Neural progenitor cell (in vitro differentiated cells): ENCODE data around the gene PRRC2A. TPM values are rescaled to one million over a fixed set of nuclear protein-coding genes. Genes with fewer than 3 reads are reported as not detected.
A peak's percentile ranks its signal among the peaks of the same experiment; 100 is the strongest.

Experiments used
- DNase-seq: peaks from one replicate; pipeline ENCODE4 v3.0.0-alpha.2; 2016; ENCODE audit warnings: low spot score
- H2AFZ ChIP-seq: fragments of 200-600 bp; sonication (generic); replicated peaks from 2 replicates; pipeline ENCODE4 v1.6.1; 2016; ENCODE audit warnings: antibody characterized with exemption
- H3F3A ChIP-seq: fragments of 200-600 bp; sonication (generic); 2 replicates; pipeline ENCODE4 v1.6.1; 2016; ENCODE audit warnings: antibody characterized with exemption, low read depth
- H3K27ac ChIP-seq: fragments of 200-600 bp; sonication (generic); 2 replicates; pipeline ENCODE4 v1.5.1; 2016; ENCODE audit warnings: mild to moderate bottlenecking
- H3K27me3 ChIP-seq: fragments of 200-600 bp; sonication (generic); 2 replicates; pipeline ENCODE4 v1.6.1; 2016; ENCODE audit warnings: mild to moderate bottlenecking, moderate library complexity
- H3K36me3 ChIP-seq: fragments of 200-600 bp; sonication (generic); 2 replicates; pipeline ENCODE4 v1.5.1; 2016
- H3K4me1 ChIP-seq: fragments of 200-600 bp; sonication (generic); 2 replicates; pipeline ENCODE4 v1.6.1; 2016; ENCODE audit warnings: mixed run types
- H3K4me2 ChIP-seq: fragments of 200-600 bp; sonication (generic); 2 replicates; pipeline ENCODE4 v1.6.1; 2016
- H3K4me3 ChIP-seq: fragments of 200-600 bp; sonication (generic); 2 replicates; pipeline ENCODE4 v1.5.1; 2016
- H3K79me2 ChIP-seq: fragments of 200-600 bp; sonication (generic); 2 replicates; pipeline ENCODE4 v1.6.1; 2016; ENCODE audit warnings: low read depth
- H3K9ac ChIP-seq: fragments of 200-600 bp; sonication (generic); 2 replicates; pipeline ENCODE4 v1.6.1; 2016
- H3K9me3 ChIP-seq: fragments of 200-600 bp; sonication (generic); 2 replicates; pipeline ENCODE4 v1.5.1; 2016; ENCODE audit warnings: low read depth
- H4K20me1 ChIP-seq: fragments of 200-600 bp; sonication (generic); 2 replicates; pipeline ENCODE4 v1.6.1; 2016; ENCODE audit warnings: low read depth
- H3K27ac Mint-ChIP-seq: 3 replicates; pipeline ENCODE4 v1.8.0; 2021; ENCODE audit warnings: mixed read lengths
- H3K27me3 Mint-ChIP-seq: 2 replicates; pipeline ENCODE4 v1.8.0; 2022; ENCODE audit warnings: low read depth, mild to moderate bottlenecking, inconsistent platforms, moderate library complexity, mixed read lengths; ENCODE audit not compliant: insufficient read depth
- H3K36me3 Mint-ChIP-seq: 3 replicates; pipeline ENCODE4 v1.8.0; 2021; ENCODE audit warnings: mixed read lengths
- H3K4me1 Mint-ChIP-seq: 3 replicates; pipeline ENCODE4 v1.8.0; 2021; ENCODE audit warnings: mixed read lengths
- H3K4me3 Mint-ChIP-seq: 3 replicates; pipeline ENCODE4 v1.8.0; 2021; ENCODE audit warnings: mild to moderate bottlenecking, moderate library complexity, mixed read lengths
- H3K9me3 Mint-ChIP-seq: 3 replicates; pipeline ENCODE4 v1.8.0; 2020; ENCODE audit warnings: mixed read lengths
- CTCF ChIP-seq: fragments of 200-600 bp; sonication (generic); IDR thresholded peaks from 2 replicates; pipeline ENCODE4 v1.5.1; 2017; ENCODE audit warnings: antibody characterized with exemption, mild to moderate bottlenecking
- EZH2 ChIP-seq: fragments of 200-600 bp; sonication (generic); IDR thresholded peaks from 2 replicates; pipeline ENCODE4 v1.6.1; 2017; ENCODE audit warnings: antibody characterized with exemption, mild to moderate bottlenecking, moderate library complexity
- EZH2phosphoT487 ChIP-seq: fragments of 200-600 bp; sonication (generic); IDR thresholded peaks from 2 replicates; pipeline ENCODE4 v1.6.1; 2017; ENCODE audit warnings: antibody characterized with exemption
- total RNA-seq: library from RNA; depleted of rRNA; stranded (reverse); fragments of >200 nt; gene quantifications from 2 replicates; pipeline ENCODE4 v1.2.3, GENCODE V29; 2015; ENCODE audit warnings: low replicate concordance

The PRRC2A gene
- total RNA-seq, 1 donor from 2014 or later: 55.5 TPM

GRCh38 chr6:31622684-31623091 is 2.2 kb downstream of the PRRC2A start:
- peaks cover 54% of the 10 kb centered on the region for H4K20me1 ChIP-seq

GRCh38 chr6:31624070-31624469 is 3.6 kb downstream of the PRRC2A start:
- Histone ChIP-seq H3K27me3 (no peaks in the 10 kb centered on the region), H3K27ac (no peak overlapping the region), H2AFZ (no peak overlapping the region), H3F3A (peaks cover 59% of the 10 kb centered on the region), H3K36me3 (peaks cover 37% of the 10 kb centered on the region), H3K9ac (no peak overlapping the region), H3K9me3 (no peaks in the 10 kb centered on the region), H3K4me3 (no peak overlapping the region), H3K79me2 (peaks cover 89% of the 10 kb centered on the region), H3K4me1 (peaks cover 11% of the 10 kb centered on the region), H3K4me2 (no peak overlapping the region), H4K20me1 (peaks cover 66% of the 10 kb centered on the region)
- Mint-ChIP-seq H3K27ac (no peak overlapping the region), H3K36me3 (peaks cover 53% of the 10 kb centered on the region), H3K9me3 (no peaks in the 10 kb centered on the region), H3K4me3 (peak overlapping the region; percentile 14), H3K27me3 (peaks cover 7% of the 10 kb centered on the region), H3K4me1 (peaks cover 18% of the 10 kb centered on the region)
- TF ChIP-seq EZH2: no peak
- TF ChIP-seq CTCF: no peak
- TF ChIP-seq EZH2phosphoT487: no peak
- DNase-seq: no peak

More at GRCh38 chr6:31622684-31623091, 2.2 kb downstream of the PRRC2A start:
- H3F3A ChIP-seq: peaks cover 62% of the 10 kb centered on the region
- H3K4me1 Mint-ChIP-seq: peaks cover 18% of the 10 kb centered on the region
- H3K27me3 Mint-ChIP-seq: peaks cover 6% of the 10 kb centered on the region
- peaks cover 11% of the 10 kb centered on the region for H3K4me1 ChIP-seq
- H3K79me2 ChIP-seq: peaks cover 76% of the 10 kb centered on the region
- H3K27ac ChIP-seq: peak overlapping the region; percentile 6
- H3K27ac Mint-ChIP-seq: peak overlapping the region; percentile 38
- no peak overlapping the region for H2AFZ ChIP-seq
- H3K9me3 Mint-ChIP-seq: no peaks in the 10 kb centered on the region
- H3K27me3 ChIP-seq: no peaks in the 10 kb centered on the region
- no peaks in the 10 kb centered on the region for H3K9me3 ChIP-seq
- no peak for DNase-seq
- peak overlapping the region; percentile 97 for H3K9ac ChIP-seq
- H3K4me2 ChIP-seq: peak overlapping the region; percentile 93
- H3K36me3 Mint-ChIP-seq: peaks cover 43% of the 10 kb centered on the region
- peaks cover 32% of the 10 kb centered on the region for H3K36me3 ChIP-seq
- TF ChIP-seq EZH2 (no peak), CTCF (no peak), EZH2phosphoT487 (no peak)
- H3K4me3 Mint-ChIP-seq: peak overlapping the region; percentile 91
- peak overlapping the region; percentile 89 for H3K4me3 ChIP-seq

GRCh38 chr6:31626952-31627351 is 6.4 kb downstream of the PRRC2A start:
- H3F3A ChIP-seq: peaks cover 55% of the 10 kb centered on the region
- H3K4me3 Mint-ChIP-seq: no peak overlapping the region
- H3K36me3 Mint-ChIP-seq: peaks cover 72% of the 10 kb centered on the region
- H2AFZ ChIP-seq: no peak overlapping the region
- no peaks in the 10 kb centered on the region for H3K9me3 Mint-ChIP-seq
- peaks cover 82% of the 10 kb centered on the region for H3K79me2 ChIP-seq
- no peaks in the 10 kb centered on the region for H3K9me3 ChIP-seq
- H3K27ac Mint-ChIP-seq: no peak overlapping the region
- H3K36me3 ChIP-seq: peaks cover 39% of the 10 kb centered on the region
- H4K20me1 ChIP-seq: peaks cover 91% of the 10 kb centered on the region
- DNase-seq: no peak
- H3K27me3 Mint-ChIP-seq: peaks cover 13% of the 10 kb centered on the region
- H3K4me3 ChIP-seq: no peak overlapping the region
- H3K9ac ChIP-seq: no peak overlapping the region
- no peak overlapping the region for H3K4me2 ChIP-seq
- no peak overlapping the region for H3K27ac ChIP-seq
- peaks cover 10% of the 10 kb centered on the region for H3K4me1 Mint-ChIP-seq
- H3K27me3 ChIP-seq: no peaks in the 10 kb centered on the region
- TF ChIP-seq EZH2phosphoT487 (no peak), EZH2 (no peak)
- H3K4me1 ChIP-seq: peaks cover 11% of the 10 kb centered on the region

- TF ChIP-seq EZH2phosphoT487 (no peak), CTCF (no peak), EZH2 (no peak)
- Histone ChIP-seq H3K4me2 (no peak overlapping the region), H3K27ac (no peak overlapping the region), H3K27me3 (no peaks in the 10 kb centered on the region), H3K36me3 (peaks cover 36% of the 10 kb centered on the region), H3K9me3 (no peaks in the 10 kb centered on the region), H4K20me1 (peaks cover 91% of the 10 kb centered on the region), H3K79me2 (peaks cover 82% of the 10 kb centered on the region), H3K9ac (no peak overlapping the region), H3K4me3 (no peak overlapping the region), H3F3A (peaks cover 55% of the 10 kb centered on the region), H2AFZ (no peak overlapping the region), H3K4me1 (peaks cover 3% of the 10 kb centered on the region)
- Mint-ChIP-seq H3K4me1 (peaks cover 2% of the 10 kb centered on the region), H3K36me3 (peaks cover 65% of the 10 kb centered on the region), H3K27ac (no peak overlapping the region), H3K4me3 (peak overlapping the region; percentile 11), H3K9me3 (no peaks in the 10 kb centered on the region), H3K27me3 (peaks cover 13% of the 10 kb centered on the region)
- DNase-seq: no peak
These were observed 7.3 kb downstream of the PRRC2A start for GRCh38 chr6:31627690-31628287.
